ENCODE data around the gene THPO.

THPO gene

DNA sequence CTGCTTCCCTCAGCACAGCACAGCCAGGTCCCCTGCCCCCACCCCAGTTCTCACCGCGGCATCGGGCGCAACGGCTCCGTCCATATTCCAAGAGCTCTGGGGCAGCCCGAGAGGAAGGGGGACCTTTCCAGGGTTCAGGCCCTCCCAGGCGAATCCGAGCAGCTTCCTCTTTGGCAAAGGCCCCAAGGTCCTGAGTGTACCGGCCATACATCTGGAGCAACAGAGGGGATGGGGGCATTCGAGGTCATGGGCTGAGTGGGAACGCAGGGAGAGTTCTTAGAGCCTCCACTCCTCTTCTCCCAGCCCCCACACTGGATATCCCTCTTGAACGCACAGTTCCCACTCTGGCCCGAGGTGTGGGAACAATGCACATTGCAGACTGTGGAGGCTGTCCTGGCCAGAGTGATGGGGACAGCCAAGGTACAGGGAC is 19.1 kb downstream of the THPO start:
- no peak overlapping the region for H3K4me3 ChIP-seq (ENCODE audit: low read depth, low read length)
- TF ChIP-seq, protein P1, sequence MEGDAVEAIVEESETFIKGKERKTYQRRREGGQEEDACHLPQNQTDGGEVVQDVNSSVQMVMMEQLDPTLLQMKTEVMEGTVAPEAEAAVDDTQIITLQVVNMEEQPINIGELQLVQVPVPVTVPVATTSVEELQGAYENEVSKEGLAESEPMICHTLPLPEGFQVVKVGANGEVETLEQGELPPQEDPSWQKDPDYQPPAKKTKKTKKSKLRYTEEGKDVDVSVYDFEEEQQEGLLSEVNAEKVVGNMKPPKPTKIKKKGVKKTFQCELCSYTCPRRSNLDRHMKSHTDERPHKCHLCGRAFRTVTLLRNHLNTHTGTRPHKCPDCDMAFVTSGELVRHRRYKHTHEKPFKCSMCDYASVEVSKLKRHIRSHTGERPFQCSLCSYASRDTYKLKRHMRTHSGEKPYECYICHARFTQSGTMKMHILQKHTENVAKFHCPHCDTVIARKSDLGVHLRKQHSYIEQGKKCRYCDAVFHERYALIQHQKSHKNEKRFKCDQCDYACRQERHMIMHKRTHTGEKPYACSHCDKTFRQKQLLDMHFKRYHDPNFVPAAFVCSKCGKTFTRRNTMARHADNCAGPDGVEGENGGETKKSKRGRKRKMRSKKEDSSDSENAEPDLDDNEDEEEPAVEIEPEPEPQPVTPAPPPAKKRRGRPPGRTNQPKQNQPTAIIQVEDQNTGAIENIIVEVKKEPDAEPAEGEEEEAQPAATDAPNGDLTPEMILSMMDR (IDR thresholded peaks at IDR 0.05; ENCODE audit: low read depth, low read length) = no peak

DNA sequence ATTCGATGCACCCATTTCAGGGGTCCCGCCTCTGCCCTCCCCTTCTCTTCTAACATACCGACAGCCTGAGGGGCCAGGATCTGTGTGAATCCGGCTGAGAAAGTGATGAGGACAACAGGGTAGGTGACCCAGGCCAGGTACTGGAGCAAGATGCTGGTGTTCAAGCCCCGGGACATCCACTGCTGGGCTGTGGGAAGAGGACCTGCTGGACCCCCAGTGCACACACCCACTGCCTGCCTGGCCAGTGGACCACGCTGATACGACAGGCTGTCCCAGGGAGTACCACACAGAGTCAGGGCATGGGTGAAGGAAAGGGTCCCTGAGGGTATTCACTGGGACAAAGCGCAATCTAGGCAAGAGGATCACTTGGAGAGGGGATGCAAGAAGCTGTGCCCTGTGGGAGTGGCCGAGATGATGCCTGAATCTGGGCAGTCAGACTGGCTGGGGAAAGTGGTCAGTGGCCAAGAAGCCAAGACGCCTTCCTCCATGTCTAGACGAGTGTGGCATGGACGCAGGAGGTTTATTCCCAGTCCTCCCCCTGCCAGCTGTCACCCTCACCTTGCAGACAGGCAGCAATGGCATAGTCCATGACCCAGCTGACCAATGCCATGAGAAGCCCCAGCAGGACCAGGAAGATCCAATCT is 19.8 kb downstream of the THPO start:
- TF ChIP-seq, protein P1 (IDR thresholded peaks at IDR 0.05; ENCODE audit: low read depth, low read length) = no peak

DNA sequence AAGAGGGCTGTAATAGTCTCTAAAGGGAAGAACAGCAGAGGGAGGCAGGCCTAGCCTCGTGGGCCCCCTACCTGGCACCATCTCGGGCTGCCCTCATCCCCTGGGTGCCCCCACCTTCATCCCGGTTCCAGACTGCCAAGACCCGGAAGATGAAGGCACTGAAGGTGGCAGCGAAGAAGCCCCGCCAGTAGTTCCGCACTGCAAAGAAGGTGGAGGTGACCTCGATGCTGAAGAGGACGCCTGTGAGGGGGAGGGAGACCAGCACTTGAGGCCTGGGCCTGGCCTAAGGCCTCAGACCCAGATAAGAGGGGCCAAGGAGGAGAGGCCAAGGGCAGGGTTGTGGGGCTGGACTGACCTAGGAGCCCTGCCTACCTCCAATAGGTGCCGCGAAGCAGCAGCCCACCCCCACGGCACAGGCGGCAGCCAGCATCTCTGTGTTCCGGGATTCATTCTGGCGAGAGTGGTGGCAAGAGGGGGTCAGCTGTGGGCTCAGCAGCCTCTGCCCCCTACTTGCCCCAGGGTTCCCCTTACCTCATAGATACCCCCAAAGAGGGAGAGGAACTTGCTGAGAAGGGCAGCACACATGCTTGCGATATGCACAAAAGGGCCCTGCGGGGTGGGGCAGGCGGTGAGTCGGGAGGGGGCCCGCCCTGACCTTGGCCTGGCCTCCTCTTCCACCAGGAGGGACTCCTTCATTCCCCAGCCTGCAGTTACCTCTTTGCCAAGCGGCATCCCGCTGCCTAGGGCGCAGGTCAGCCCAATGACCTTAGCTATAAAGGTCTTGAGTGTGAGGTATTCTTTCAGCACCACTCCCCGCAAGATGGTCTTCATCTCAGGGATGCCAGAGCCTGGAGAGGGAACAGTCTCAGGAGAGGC is 20.5 kb downstream of the THPO start:
- TF ChIP-seq, protein P1 (IDR thresholded peaks at IDR 0.05; ENCODE audit: low read depth, low read length) = no peak

More for the DNA sequence above, 19.8 kb downstream of the THPO start:
- H3K4me3 ChIP-seq (ENCODE audit: low read depth, low read length) = no peak overlapping the region

DNA sequence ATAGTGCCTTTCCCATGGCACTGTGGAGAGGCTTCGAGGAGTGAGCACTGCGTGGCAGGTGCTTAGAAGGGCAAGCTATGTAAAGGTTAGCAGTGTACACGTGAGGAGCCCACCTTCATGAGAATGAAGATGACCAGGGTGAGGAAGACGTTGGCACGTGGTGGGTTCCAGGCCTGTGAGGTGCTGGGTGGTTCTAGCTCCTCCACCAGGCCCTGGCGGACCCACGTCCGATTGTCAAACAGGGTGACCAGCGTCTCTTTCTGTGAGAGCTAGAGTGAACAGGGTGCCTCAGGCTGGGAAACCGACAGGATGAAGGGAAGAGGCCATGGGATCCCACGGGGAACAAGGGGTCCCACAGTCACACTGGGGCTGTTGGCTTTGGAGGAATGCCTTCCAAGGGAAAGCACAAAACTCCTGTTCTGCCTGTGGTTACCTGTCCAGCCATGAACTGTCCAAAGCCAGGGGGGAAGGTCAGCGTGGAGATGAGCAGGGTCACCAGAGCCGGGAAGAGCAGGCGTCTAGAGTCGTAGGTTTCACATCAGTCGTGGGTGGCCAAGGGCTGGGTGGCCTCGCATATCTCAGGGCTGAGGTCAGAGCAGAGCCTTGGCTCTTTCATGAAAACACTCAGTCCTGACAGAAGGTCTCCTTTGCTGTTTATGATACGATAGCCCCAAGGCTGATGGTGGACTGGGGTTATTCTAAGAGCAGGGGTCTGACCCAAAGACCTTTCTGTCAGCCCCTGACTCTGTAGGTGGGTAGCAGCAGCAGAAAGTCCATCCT is 22.6 kb downstream of the THPO start:
- TF ChIP-seq, protein P1 (IDR thresholded peaks at IDR 0.05; ENCODE audit: low read depth, low read length) = no peak
- H3K4me3 ChIP-seq (ENCODE audit: low read depth, low read length) = no peak overlapping the region

More for the DNA sequence above, 20.5 kb downstream of the THPO start:
- H3K4me3 ChIP-seq (ENCODE audit: low read depth, low read length) = no peak overlapping the region

DNA sequence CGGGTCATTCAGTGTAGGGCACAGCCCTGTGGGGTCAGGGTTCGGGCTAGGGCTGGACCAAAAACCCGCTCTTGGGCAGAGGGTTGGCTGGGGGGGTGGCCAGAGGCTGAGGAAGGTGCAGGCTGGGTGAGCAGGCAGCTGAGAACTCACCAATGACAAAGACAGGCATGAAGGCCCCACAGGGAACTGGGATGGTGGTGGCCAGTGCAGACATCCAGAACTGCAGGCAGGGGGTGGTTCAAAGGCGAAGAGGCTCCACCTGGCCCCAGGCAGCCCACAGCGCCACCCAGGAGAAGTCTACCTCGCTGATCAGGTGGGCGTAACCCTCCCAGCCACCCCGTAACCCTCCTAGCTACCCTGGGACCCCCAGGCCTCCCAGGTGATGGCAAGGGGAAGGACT is 23.3 kb downstream of the THPO start:
- TF ChIP-seq, protein P1 (IDR thresholded peaks at IDR 0.05; ENCODE audit: low read depth, low read length) = no peak
- no peak overlapping the region for H3K4me3 ChIP-seq (ENCODE audit: low read depth, low read length)

DNA sequence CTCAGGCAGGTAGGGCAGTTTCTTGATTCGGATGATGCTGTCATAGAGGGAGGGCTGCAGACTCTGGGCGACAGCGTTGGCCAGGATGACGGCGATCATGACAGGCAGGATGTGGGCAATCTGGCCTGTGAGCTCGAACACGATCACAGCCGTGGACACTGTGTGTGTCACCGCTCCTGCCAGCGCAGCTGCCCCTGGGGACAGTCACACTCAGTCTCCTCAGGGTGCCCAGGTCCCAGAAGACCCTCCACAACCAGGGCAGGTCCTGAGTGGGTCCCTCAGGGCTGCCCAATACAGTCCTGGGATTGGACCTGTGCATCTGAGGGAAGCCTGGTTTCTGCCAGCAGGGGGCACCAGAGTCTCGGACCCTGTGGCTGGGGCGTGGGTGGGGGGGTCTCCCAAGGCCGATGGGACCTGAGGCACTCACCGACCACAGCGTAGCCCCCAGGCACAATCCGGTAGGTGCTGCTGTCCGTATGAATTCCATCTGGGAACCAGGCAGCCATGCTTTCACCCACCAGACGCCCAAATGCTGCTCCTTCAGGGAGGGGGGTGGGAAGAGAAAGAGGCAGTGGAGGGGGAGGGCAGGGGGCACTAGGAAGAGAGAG is 23.8 kb downstream of the THPO start:
- TF ChIP-seq, protein P1 (IDR thresholded peaks at IDR 0.05; ENCODE audit: low read depth, low read length) = peak; percentile 77
- no peak overlapping the region for H3K4me3 ChIP-seq (ENCODE audit: low read depth, low read length)
